ENCODE results near the gene TGFBRAP1.

Gene TGFBRAP1

GRCh38 chr2:105329561-105330495 is at the start of gene TGFBRAP1:
TSS of gene TGFBRAP1 (minus strand) at chr2:105329735. CDS start at chr2:105308301, 21,434 bp downstream.
- no peak for DNase-seq (ENCODE audit: low read depth, low spot score)

DNA sequence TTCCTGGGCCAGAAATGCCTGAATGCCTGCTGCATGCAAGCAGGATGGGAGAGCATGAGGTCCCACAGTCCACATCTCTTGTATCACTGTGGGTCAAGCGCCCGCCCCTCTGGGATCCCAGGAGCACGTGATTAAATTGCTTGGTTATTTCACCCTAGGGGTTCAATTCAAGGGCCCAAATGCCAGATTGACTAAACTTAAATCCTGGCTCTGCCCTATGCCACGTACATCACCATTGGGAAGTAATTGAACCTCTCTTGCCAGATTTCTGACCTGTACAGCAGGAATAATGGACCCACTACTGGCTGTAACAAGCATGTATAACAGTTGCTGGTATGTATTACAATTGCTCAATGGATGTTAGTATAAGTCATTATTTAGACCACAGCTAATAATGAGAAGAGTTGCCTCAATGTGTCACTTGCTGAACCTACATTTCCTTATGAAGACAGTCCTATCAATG is 49.4 kb upstream of the TGFBRAP1 start:
- no peak for DNase-seq (ENCODE audit: low read depth, low spot score)

- DNase-seq (ENCODE audit: low read depth, low spot score) = no peak
Measured at GRCh38 chr2:105378276-105378840, 48.8 kb upstream of the TGFBRAP1 start.

DNA sequence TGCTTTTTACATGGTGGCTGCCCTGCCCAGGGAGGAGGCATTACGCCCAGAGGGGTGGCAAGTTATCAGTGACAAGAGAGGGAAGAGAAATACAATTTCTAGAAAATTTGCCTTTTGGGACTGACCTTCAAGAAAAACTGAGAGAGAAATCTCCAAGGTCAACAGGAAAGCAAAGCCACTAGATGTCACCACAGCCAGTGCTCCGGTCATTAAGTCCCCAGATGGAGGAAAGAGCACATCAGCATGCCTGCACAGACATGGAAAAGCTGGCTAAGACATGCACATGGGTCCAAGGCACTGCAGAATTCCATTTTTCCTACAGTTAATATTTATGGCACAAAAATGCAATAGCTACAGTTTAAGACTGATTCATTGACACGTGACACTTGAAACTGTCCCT is 48.3 kb upstream of the TGFBRAP1 start:
- no peak for DNase-seq (ENCODE audit: low read depth, low spot score)

DNA sequence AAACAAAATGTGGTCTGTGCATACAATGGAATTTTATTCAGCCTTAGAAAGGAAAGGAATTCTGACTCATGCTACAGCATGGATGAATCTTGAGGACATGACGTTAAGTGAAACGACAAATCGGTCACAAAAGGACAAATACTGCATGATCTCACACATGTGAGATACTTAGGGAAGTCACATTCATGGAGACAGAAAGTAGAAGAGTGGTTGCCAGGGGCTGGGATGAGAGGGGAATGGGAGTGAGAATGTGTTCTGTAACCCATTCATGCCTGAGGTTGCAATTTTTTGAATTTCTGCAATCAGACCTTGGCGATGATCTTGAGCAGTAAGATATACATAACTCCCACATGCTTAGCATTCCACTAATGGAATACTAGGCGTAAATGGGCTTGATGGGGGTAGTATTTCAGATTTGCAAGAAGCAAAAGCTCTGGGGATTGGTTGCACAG is 47.3 kb upstream of the TGFBRAP1 start:
- no peak for DNase-seq (ENCODE audit: low read depth, low spot score)

GRCh38 chr2:105376010-105376409 is 46.5 kb upstream of the TGFBRAP1 start:
- no peak for DNase-seq (ENCODE audit: low read depth, low spot score)

DNA sequence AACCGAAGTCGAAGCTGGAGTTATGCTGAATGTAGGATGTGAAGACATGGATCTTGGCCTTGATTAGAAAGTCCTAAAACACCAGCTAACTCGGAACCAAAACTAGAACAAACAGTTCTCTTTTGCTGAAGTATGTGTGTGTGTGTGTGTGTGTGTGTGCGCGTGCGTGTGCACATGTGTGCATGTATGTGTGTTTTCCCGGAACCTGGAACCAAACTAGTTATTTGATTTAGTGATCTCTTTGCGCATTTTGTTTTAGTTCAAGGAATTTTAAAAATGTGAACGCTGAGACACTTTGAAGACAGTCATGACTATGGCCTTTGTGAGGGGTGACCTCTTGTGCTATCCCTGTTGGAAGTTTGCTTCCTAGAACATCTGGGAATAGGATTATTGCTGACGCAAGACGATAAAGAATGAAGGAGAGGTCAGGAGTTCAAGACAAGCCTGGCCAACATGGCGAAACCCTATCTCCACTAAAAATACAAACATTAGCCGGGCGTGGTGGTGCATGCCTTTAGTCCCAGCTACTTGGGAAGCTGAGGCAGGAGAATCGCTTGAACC is 45.5 kb upstream of the TGFBRAP1 start:
- no peak for DNase-seq (ENCODE audit: low read depth, low spot score)

GRCh38 chr2:105373895-105374401 is 44.4 kb upstream of the TGFBRAP1 start:
- no peak for DNase-seq (ENCODE audit: low read depth, low spot score)

- DNase-seq (ENCODE audit: low read depth, low spot score) = no peak
Measured at GRCh38 chr2:105373344-105373781, 43.8 kb upstream of the TGFBRAP1 start.

DNA sequence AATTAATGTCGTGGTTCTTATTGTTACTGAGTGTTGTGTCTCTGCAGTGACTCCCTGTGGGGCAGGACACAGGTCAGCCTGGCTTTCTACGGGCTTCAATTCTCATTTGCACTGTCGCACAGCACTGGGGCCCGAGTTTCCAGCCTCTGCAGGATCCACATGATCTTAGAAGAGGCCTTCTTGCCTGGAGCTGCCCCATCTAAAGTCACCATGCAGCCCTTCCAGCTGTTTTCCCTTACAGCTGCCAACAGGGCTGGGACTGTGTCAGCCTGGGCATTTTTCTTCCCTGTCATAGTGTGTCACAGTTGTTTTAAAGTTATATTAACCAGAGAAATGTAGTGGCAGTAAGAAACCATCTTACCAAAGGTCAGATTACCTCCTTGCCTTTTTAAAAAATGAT is 42.3 kb upstream of the TGFBRAP1 start:
- DNase-seq (ENCODE audit: low read depth, low spot score) = no peak

DNA sequence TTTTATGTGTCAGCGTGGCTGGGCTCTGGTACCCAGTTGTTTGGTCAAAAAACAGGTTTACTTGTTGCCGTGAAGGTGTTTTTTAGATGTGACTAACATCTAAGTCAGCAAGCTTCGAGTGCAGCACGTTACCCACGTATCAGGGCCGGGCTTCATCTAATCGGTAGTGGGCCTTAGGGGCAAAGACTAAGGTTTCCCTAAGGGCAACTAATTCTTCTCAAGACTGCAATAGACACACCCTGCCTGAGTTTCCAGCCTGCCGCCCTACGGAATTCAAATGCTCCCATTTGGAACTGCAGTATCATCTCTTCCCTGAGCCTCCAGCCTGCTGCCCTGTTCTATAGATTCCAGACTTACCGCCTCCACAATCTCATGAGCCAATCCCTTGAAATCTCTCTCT is 41.6 kb upstream of the TGFBRAP1 start:
- no peak for DNase-seq (ENCODE audit: low read depth, low spot score)

GRCh38 chr2:105369777-105370690 is 40.5 kb upstream of the TGFBRAP1 start:
- peak; percentile 76 for DNase-seq (ENCODE audit: low read depth, low spot score)

GRCh38 chr2:105368759-105369408 is 39.3 kb upstream of the TGFBRAP1 start:
- DNase-seq (ENCODE audit: low read depth, low spot score) = no peak

DNA sequence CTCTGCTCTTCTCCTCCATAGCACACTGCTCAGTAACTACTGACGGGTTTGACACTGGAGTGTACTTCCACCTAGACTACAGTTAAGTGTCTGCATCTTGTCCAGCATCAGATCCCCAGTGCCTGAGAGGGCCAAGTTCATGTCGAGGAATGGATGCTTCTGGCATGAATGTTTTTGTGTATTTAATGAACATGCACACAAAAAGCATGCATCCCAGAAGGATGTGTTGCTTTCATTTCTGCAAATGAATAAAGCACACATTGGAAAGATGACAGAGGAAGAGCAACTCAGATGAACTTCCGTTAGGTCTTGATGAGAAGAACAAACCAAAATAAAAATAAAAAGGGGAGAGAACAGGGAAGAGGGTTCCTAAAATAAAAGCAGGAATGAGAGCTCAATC is 35.7 kb upstream of the TGFBRAP1 start:
- no peak for DNase-seq (ENCODE audit: low read depth, low spot score)

GRCh38 chr2:105364436-105365139 is 35.1 kb upstream of the TGFBRAP1 start:
- no peak for DNase-seq (ENCODE audit: low read depth, low spot score)

- DNase-seq (ENCODE audit: low read depth, low spot score) = no peak
Measured at GRCh38 chr2:105362862-105363591, 33.5 kb upstream of the TGFBRAP1 start.

- DNase-seq (ENCODE audit: low read depth, low spot score) = no peak
Measured at GRCh38 chr2:105361102-105361889, 31.8 kb upstream of the TGFBRAP1 start.

DNA sequence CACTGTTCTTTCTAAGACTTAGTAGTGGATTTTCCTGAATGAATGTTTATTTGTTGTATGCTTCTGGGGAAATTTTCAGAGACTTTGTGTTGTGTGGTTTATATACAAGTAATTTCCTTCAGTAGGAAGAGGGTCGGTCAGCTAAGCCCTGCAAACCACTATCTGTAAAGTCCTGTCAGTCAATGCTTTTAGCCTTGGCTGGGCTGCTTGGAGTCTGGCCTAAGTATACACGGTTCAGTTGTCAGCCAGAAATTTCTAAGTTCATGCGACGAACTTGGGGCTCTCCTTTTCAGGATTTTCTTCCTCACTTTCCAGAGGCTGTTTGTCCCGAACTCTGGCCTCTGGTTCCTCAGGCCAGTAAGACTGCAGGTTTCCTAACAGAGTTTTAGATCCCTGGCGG is 29.1 kb upstream of the TGFBRAP1 start:
- DNase-seq (ENCODE audit: low read depth, low spot score) = no peak

GRCh38 chr2:105357122-105357521 is 27.6 kb upstream of the TGFBRAP1 start:
- no peak for DNase-seq (ENCODE audit: low read depth, low spot score)

Measured in activated naive CD8-positive, alpha-beta T cell treated with anti-CD3 and anti-CD28 coated beads, Interleukin-2, amount 50 U/mL, for 16 hours (primary cell).